ENCODE results near the gene CRBN.

Gene CRBN

GRCh38 chr3:3109407-3110298 is 69.8 kb downstream of the CRBN start:
- H3K4me3 ChIP-seq (replicated peaks in 1 of 2; ENCODE audit: low read depth in 2 of 2, low read length in 2 of 2) = no peak overlapping the region
- peak in 1 of 2 donors; percentile 8 for DNase-seq (ENCODE audit: low read depth in 2 of 2)
- TF ChIP-seq CTCF (IDR thresholded peaks at IDR 0.05; ENCODE audit: low read depth, low read length) = no peak

- DNase-seq (ENCODE audit: low read depth in 2 of 2) = no peak
- no peak overlapping the region for H3K4me3 ChIP-seq (replicated peaks in 1 of 2; ENCODE audit: low read depth in 2 of 2, low read length in 2 of 2)
- TF ChIP-seq CTCF (IDR thresholded peaks at IDR 0.05; ENCODE audit: low read depth, low read length) = no peak
Observed at GRCh38 chr3:3107858-3108257, 71.6 kb downstream of the CRBN start.

GRCh38 chr3:3107181-3107580 is 72.3 kb downstream of the CRBN start:
- H3K4me3 ChIP-seq (replicated peaks in 1 of 2; ENCODE audit: low read depth in 2 of 2, low read length in 2 of 2) = no peak overlapping the region
- no peak for TF ChIP-seq CTCF (IDR thresholded peaks at IDR 0.05; ENCODE audit: low read depth, low read length)
- no peak for DNase-seq (ENCODE audit: low read depth in 2 of 2)

GRCh38 chr3:3105815-3106214 is 73.7 kb downstream of the CRBN start:
- no peak for DNase-seq (ENCODE audit: low read depth in 2 of 2)
- no peak overlapping the region for H3K4me3 ChIP-seq (replicated peaks in 1 of 2; ENCODE audit: low read depth in 2 of 2, low read length in 2 of 2)
- TF ChIP-seq CTCF (IDR thresholded peaks at IDR 0.05; ENCODE audit: low read depth, low read length) = no peak

- no peak for TF ChIP-seq CTCF (IDR thresholded peaks at IDR 0.05; ENCODE audit: low read depth, low read length)
Observed at GRCh38 chr3:3105246-3105645, 74.2 kb downstream of the CRBN start.

GRCh38 chr3:3102751-3103150 is 76.7 kb downstream of the CRBN start:
- no peak overlapping the region for H3K4me3 ChIP-seq (replicated peaks in 1 of 2; ENCODE audit: low read depth in 2 of 2, low read length in 2 of 2)
- TF ChIP-seq CTCF (IDR thresholded peaks at IDR 0.05; ENCODE audit: low read depth, low read length) = no peak
- no peak for DNase-seq (ENCODE audit: low read depth in 2 of 2)

More at GRCh38 chr3:3105246-3105645, 74.2 kb downstream of the CRBN start:
- DNase-seq (ENCODE audit: low read depth in 2 of 2) = no peak
- no peak overlapping the region for H3K4me3 ChIP-seq (replicated peaks in 1 of 2; ENCODE audit: low read depth in 2 of 2, low read length in 2 of 2)

All from cardiac fibroblast (primary cell).